H1 (cell line): ENCODE measurements around the gene AHRR. TPM values are rescaled to one million over a fixed set of nuclear protein-coding genes. Genes with fewer than 3 reads are reported as not detected.
A peak's percentile ranks its signal among the peaks of the same experiment; 100 is the strongest.

Experiments
- CHD1 ChIP-seq: IDR thresholded peaks from 2 replicates; pipeline ENCODE4 v1.6.1; 2012; ENCODE audit warnings: low read depth, low read length, improper control_type of control experiment
- CHD2 ChIP-seq: IDR thresholded peaks from 2 replicates; pipeline ENCODE4 v1.6.1; 2012; ENCODE audit warnings: low read length, improper control_type of control experiment
- CTBP2 ChIP-seq: IDR thresholded peaks from 2 replicates; pipeline ENCODE4 v1.7.0; 2011; ENCODE audit warnings: borderline replicate concordance, mild to moderate bottlenecking, moderate library complexity, mixed read lengths, low read length; ENCODE audit not compliant: insufficient read depth, insufficient read length
- EP300 ChIP-seq, 2 experiments: IDR thresholded peaks; 1 replicate in 1 of 2; 2 replicates in 1 of 2; pipeline ENCODE4 v1.6.1; 2011 to 2012; ENCODE audit warnings: low read depth in 2 of 2, low read length in 2 of 2, mild to moderate bottlenecking in 2 of 2, borderline replicate concordance in 1 of 2, inconsistent platforms in 1 of 2, moderate library complexity in 1 of 2
- FOSL1 ChIP-seq: IDR thresholded peaks from 2 replicates; pipeline ENCODE4 v1.6.1; 2011; ENCODE audit warnings: mild to moderate bottlenecking, low read depth, low read length, moderate library complexity; ENCODE audit not compliant: insufficient read depth
- GTF2F1 ChIP-seq: IDR thresholded peaks from 2 replicates; pipeline ENCODE4 v1.6.1; 2012; ENCODE audit warnings: low read depth, low read length, improper control_type of control experiment, borderline replicate concordance
- HDAC2 ChIP-seq, 2 experiments: fragments of 300-600 bp in 1 of 2; sonication (generic) in 1 of 2; IDR thresholded peaks; 2 replicates each; pipeline ENCODE4 v1.6.1; 2011 to 2012; ENCODE audit warnings: low read depth in 2 of 2, low read length in 2 of 2, mild to moderate bottlenecking in 2 of 2, moderate library complexity in 2 of 2, borderline replicate concordance in 1 of 2, inconsistent platforms in 1 of 2
- KDM1A ChIP-seq: fragments of 200-600, 300-600 bp; sonication (generic); IDR thresholded peaks from 2 replicates; pipeline ENCODE4 v1.7.1; 2016; ENCODE audit warnings: mild to moderate bottlenecking, low read length, borderline replicate concordance
- KDM5A ChIP-seq: fragments of 200-600 bp; IDR thresholded peaks from 2 replicates; pipeline ENCODE4 v1.7.1; 2012; ENCODE audit warnings: mild to moderate bottlenecking, low read length, inconsistent platforms, mixed read lengths
- NANOG ChIP-seq: IDR thresholded peaks from 2 replicates; pipeline ENCODE4 v1.6.1; 2011; ENCODE audit warnings: low read length, low read depth, mild to moderate bottlenecking, inconsistent platforms; ENCODE audit not compliant: insufficient read depth, poor library complexity, severe bottlenecking
- PHF8 ChIP-seq: fragments of 200-600 bp; sonication (generic); conservative IDR thresholded peaks from 2 replicates; pipeline ENCODE4 v1.7.1; 2012; ENCODE audit warnings: low read depth, mild to moderate bottlenecking, inconsistent platforms, low read length, moderate library complexity
- POLR2AphosphoS5 ChIP-seq: IDR thresholded peaks from 2 replicates; pipeline ENCODE4 v1.6.1; 2011; ENCODE audit warnings: low read depth, low read length
- RFX5 ChIP-seq: IDR thresholded peaks from 2 replicates; pipeline ENCODE4 v1.6.1; 2011; ENCODE audit warnings: low read depth, low read length, improper control_type of control experiment, borderline replicate concordance
- SIX5 ChIP-seq: IDR thresholded peaks from 2 replicates; pipeline ENCODE4 v1.6.1; 2011; ENCODE audit warnings: mild to moderate bottlenecking, low read depth, low read length
- SUZ12 ChIP-seq: fragments of 200-600 bp; sonication (generic); IDR thresholded peaks from 2 replicates; pipeline ENCODE4 v1.6.1; 2012; ENCODE audit warnings: mild to moderate bottlenecking, inconsistent platforms, low read length, moderate library complexity, mixed read lengths
- TAF7 ChIP-seq: optimal IDR thresholded peaks from 2 replicates; pipeline ENCODE3; 2011; ENCODE audit warnings: low read depth, mild to moderate bottlenecking, inconsistent platforms, low read length, moderate library complexity, borderline replicate concordance
- TBP ChIP-seq: IDR thresholded peaks from 2 replicates; pipeline ENCODE4 v1.6.1; 2011; ENCODE audit warnings: low read depth, low read length, improper control_type of control experiment
- TCF12 ChIP-seq: IDR thresholded peaks from 2 replicates; pipeline ENCODE4 v1.6.1; 2011; ENCODE audit warnings: low read depth, mild to moderate bottlenecking, low read length
- TEAD4 ChIP-seq: IDR thresholded peaks from 2 replicates; pipeline ENCODE4 v1.6.1; 2012; ENCODE audit warnings: low read depth, low read length, inconsistent platforms, mixed read lengths
- ZNF274 ChIP-seq: IDR thresholded peaks from 2 replicates; pipeline ENCODE4 v1.7.0; 2012; ENCODE audit warnings: low read length, borderline replicate concordance; ENCODE audit errors: extremely low read depth
- polyA plus RNA-seq, 7 experiments: library from polyadenylated mRNA; depleted of rRNA in 3 of 7; stranded (reverse) in 5 of 7; unstranded in 2 of 7; fragments of >200 nt in 5 of 7; fragments of 200-250 nt in 2 of 7; gene quantifications; 1 replicate in 5 of 7; 2 replicates in 1 of 7; 4 replicates in 1 of 7; pipeline versions ENCODE4 v1.2.1 to v1.2.3, GENCODE V29; 2011 to 2013; ENCODE audit warnings: missing spikeins in 2 of 7, mixed read lengths in 2 of 7
- total RNA-seq: library from RNA; stranded (reverse); fragmentation: NEBNext Ultra II Directional; extraction: Animal tissue kit (Norgen Biotek cat#: 25700); gene quantifications from 2 replicates; pipeline ENCODE4 v1.2.1, GENCODE V29; 2021
- TF ChIP-seq, protein P1 (sequence below): IDR thresholded peaks from 2 replicates; pipeline ENCODE4 v1.6.1; 2012; ENCODE audit warnings: inconsistent platforms
- TF ChIP-seq, protein P2 (sequence below): IDR thresholded peaks from 2 replicates; pipeline ENCODE4 v1.6.1; 2011; ENCODE audit warnings: low read depth, mild to moderate bottlenecking, low read length; ENCODE audit not compliant: insufficient read depth

Gene AHRR
- total and polyA plus RNA-seq, 2 of the 8 experiments (the other 6 are each of a cell fraction or from before 2014, with no cell fraction given): 0.41 to 0.80 TPM

DNA sequence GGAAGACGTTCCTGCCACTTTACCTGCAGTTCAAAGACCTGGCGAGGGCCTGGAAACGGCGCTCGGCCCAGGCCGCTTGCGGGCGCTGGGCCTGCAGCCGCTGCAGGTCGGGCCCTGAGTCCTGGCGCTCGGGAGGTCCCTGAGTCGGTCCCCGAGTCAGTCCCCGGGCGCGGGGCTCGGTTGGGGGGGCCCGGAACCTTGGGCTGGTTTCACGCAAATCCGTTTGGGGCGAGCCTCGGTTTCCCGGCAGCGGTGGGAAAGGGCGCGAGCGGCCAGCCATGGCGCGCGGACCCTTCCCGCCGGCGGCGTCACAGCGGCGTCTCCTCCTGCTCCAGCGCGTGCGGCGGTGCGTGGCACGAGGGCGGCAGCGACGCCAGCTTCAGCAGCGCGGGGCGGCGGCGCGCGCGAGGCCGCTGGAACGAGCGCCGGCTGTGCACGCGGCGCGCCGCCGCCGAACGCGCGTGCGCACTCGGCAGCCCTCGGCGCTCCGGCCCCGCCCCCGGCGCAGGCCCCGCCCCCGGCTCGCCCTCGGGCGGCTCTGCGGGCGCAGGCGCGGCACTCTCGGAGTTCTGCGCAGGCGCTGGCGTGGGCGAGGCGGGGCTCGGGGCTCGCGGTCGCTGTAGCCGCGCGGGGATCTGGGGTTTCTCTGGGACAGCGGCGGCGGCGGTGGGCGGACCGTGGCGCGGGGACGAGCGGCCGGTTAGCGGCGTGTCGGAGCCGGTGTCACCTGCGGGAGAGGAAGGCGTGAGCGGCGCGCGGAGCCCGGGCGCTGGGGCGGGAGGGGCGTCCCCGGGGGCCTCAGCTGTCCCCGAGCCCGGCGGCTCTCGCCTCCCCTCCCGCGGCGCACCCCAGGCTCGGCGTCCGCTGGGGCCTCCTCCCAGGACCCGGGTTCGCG lies 151.4 kb downstream of the AHRR start (continued):
- TF ChIP-seq HDAC2 (IDR thresholded peaks at IDR 0.05; ENCODE audit: borderline replicate concordance in 1 of 2, low read depth in 2 of 2, low read length in 2 of 2) (no peak), FOSL1 (no peak), NANOG (no peak), GTF2F1 (no peak), RFX5 (no peak), TAF7 (no peak), ZNF274 (no peak), CTBP2 (no peak), PHF8 (peak; percentile 62), SIX5 (no peak), POLR2AphosphoS5 (peak; percentile 76; the same call in 1 of the 2 replicates), KDM5A (no peak), CHD2 (no peak), TEAD4 (no peak), SUZ12 (no peak), TCF12 (no peak), CHD1 (no peak), TBP (no peak; the same call in 1 of the 2 replicates), EP300 (IDR thresholded peaks at IDR 0.05; ENCODE audit: borderline replicate concordance in 1 of 2, low read depth in 2 of 2, low read length in 2 of 2) (no peak), KDM1A (no peak)
- TF ChIP-seq, protein P1, sequence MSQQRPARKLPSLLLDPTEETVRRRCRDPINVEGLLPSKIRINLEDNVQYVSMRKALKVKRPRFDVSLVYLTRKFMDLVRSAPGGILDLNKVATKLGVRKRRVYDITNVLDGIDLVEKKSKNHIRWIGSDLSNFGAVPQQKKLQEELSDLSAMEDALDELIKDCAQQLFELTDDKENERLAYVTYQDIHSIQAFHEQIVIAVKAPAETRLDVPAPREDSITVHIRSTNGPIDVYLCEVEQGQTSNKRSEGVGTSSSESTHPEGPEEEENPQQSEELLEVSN: peak; percentile 98
- TF ChIP-seq, protein P2, sequence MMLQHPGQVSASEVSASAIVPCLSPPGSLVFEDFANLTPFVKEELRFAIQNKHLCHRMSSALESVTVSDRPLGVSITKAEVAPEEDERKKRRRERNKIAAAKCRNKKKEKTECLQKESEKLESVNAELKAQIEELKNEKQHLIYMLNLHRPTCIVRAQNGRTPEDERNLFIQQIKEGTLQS: no peak
